Spleen (tissue), 11 donors: ENCODE results near the gene PICK1. TPM values are rescaled to one million over a fixed set of nuclear protein-coding genes. Genes with fewer than 3 reads are reported as not detected.

Experiments
- DNase-seq: peaks from one replicate; pipeline ENCODE4 v3.0.0-alpha.2; 2020
- H3K27ac ChIP-seq, 8 donors: fragments of 200-600 bp; sonication (generic) in 7 of 8; 1 replicate in 4 of 8; 2 replicates in 4 of 8; pipeline versions ENCODE4 v1.5.0 to v1.8.0; 2016 to 2021; ENCODE audit warnings: inconsistent platforms in 4 of 8, mild to moderate bottlenecking in 4 of 8, moderate library complexity in 1 of 8
- H3K27me3 ChIP-seq, 7 donors: fragments of 200-600 bp; sonication (generic) in 6 of 7; replicated peaks in 1 of 7; 1 replicate in 4 of 7; 2 replicates in 3 of 7; pipeline versions ENCODE4 v1.5.0 to v1.8.0; 2016 to 2021; ENCODE audit warnings: inconsistent platforms in 3 of 7, mild to moderate bottlenecking in 1 of 7
- H3K36me3 ChIP-seq, 6 donors: fragments of 200-600 bp; sonication (generic) in 5 of 6; 1 replicate in 4 of 6; 2 replicates in 2 of 6; pipeline versions ENCODE4 v1.5.0 to v1.8.0; 2016 to 2021; ENCODE audit warnings: inconsistent platforms in 2 of 6
- H3K4me1 ChIP-seq, 6 donors: fragments of 200-600 bp; sonication (generic) in 5 of 6; 1 replicate in 3 of 6; 2 replicates in 3 of 6; pipeline versions ENCODE4 v1.5.0 to v1.8.0; 2016 to 2021; ENCODE audit warnings: inconsistent platforms in 3 of 6
- H3K4me3 ChIP-seq, 8 donors: fragments of 200-600 bp; sonication (generic) in 7 of 8; 1 replicate in 4 of 8; 2 replicates in 4 of 8; pipeline versions ENCODE4 v1.5.0 to v1.8.0; 2016 to 2021; ENCODE audit warnings: inconsistent platforms in 4 of 8, mild to moderate bottlenecking in 4 of 8, moderate library complexity in 2 of 8
- H3K9me3 ChIP-seq, 8 donors: fragments of 200-600 bp; sonication (generic) in 7 of 8; 1 replicate in 4 of 8; 2 replicates in 4 of 8; pipeline versions ENCODE4 v1.5.0 to v1.8.0; 2016 to 2021; ENCODE audit warnings: inconsistent platforms in 4 of 8
- POLR2A ChIP-seq, 3 donors: fragments of 450-650 bp; IDR thresholded peaks; one replicate each; pipeline ENCODE4 v1.5.1; 2017; ENCODE audit warnings: antibody characterized with exemption in 3 of 3, mild to moderate bottlenecking in 1 of 3
- POLR2AphosphoS5 ChIP-seq, 3 donors: sonication (generic); formaldehyde crosslinking; IDR thresholded peaks; one replicate each; pipeline ENCODE4 v1.5.1; 2017; ENCODE audit warnings: antibody characterized with exemption in 3 of 3
- WGBS, 5 donors: extraction: QIAGEN DNeasy Blood & Tissue Kit in 3 of 5; methylation state at CpG; one replicate each; pipeline versions ENCODE4 v1.1.5 to v1.1.7; 2013 to 2018; 5-methylcytosine and 5-hydroxymethylcytosine counted together
- intact Hi-C: fragments of 100-400 bp; cut with DNase I; formaldehyde crosslinking; loops from one replicate; pipeline ENCODE4 v1.15.0; 2023; ENCODE audit warnings: low total_unique reads
- polyA plus RNA-seq, 3 donors: library from polyadenylated mRNA; stranded (reverse); fragments of 200-250 nt; gene quantifications; one replicate each; pipeline ENCODE4 v1.2.1, GENCODE V29; 2013
- total RNA-seq, 7 donors: library from RNA; depleted of rRNA in 3 of 7; stranded (reverse); fragments of >200 nt in 3 of 7; fragmentation: NEBNext Ultra II Directional in 4 of 7; extraction: Animal tissue kit (Norgen Biotek cat#: 25700) in 4 of 7; gene quantifications; one replicate each; pipeline versions ENCODE4 v1.1.0 to v1.2.1, GENCODE V29; 2016 to 2021
- TF ChIP-seq, protein P1 (sequence below), 11 experiments: fragments of 200-600 bp in 7 of 11; fragments of 450-650 bp in 4 of 11; sonication (generic) in 4 of 11; IDR thresholded peaks in 8 of 11; conservative IDR thresholded peaks in 3 of 11; 1 replicate in 7 of 11; 2 replicates in 4 of 11; pipeline versions ENCODE4 v1.4.0 to v1.8.0; 2016 to 2021; ENCODE audit warnings: antibody characterized with exemption in 11 of 11, inconsistent platforms in 4 of 11, mild to moderate bottlenecking in 1 of 11
- donor health status: healthy with polysubstance abuse.
- donor health status: DM: no; HTN: no; CAD: no; lungs with moderate emphysema.
- donor health status: DM: no; HTN: no; CAD: no.
- donor health status: Bipolar disorder and iron deficiency.
- donor health status: healthy.
- donor health status: DM: no; HTN: no; CAD: no.
- donor health status: DM: yes; HTN: yes; CAD: no.

Gene PICK1
- total and polyA plus RNA-seq, 10 donors, result 14.9 to 34.2 (median 28.4) TPM

DNA sequence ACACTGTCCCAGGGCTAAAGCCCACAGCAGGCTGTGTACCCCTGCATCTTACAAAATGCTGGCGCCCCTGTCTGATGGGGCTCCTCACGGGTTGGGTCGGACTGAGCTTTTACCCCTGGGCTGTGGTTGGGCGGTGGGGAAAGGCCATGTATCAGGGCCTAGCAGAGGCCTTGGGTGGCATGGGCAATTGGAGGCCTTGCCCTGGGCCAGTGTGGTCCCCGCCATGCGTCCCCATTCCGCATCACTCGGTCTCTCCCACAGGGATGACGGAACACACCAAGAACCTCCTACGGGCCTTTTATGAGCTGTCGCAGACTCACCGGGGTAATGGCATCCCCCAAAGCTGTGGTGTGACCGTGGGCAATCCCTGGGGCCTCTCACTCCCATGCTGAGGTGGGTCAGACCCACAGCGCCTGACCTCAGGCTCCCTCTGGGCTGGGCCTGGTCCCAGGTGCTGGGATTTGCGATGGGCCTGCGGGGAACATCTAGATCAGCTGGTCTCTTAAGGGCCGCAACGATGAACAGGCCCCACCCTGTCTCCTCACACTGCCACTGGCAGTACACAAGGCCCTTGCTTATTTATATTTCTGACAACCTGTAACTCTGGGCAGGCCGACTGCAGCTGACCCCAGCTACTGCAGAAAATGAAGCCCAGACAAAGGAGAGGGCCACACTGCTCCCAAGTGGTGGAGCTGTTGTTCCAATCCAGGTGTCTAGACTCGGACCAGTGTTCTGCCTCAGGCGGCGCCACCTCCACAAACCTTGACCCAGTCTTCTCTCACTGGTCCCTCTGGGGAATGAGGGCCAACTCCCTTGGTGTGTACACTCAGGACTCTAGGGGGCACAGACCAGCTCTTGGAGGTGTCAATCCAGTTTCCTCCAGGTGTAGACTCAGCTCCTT, 14.5 kb downstream of the PICK1 start:
- WGBS, 5 donors, result 89 to 95% (median 93%) methylated on average over 10 to 22 of the region's 22 CpGs
- TF ChIP-seq, protein P1, sequence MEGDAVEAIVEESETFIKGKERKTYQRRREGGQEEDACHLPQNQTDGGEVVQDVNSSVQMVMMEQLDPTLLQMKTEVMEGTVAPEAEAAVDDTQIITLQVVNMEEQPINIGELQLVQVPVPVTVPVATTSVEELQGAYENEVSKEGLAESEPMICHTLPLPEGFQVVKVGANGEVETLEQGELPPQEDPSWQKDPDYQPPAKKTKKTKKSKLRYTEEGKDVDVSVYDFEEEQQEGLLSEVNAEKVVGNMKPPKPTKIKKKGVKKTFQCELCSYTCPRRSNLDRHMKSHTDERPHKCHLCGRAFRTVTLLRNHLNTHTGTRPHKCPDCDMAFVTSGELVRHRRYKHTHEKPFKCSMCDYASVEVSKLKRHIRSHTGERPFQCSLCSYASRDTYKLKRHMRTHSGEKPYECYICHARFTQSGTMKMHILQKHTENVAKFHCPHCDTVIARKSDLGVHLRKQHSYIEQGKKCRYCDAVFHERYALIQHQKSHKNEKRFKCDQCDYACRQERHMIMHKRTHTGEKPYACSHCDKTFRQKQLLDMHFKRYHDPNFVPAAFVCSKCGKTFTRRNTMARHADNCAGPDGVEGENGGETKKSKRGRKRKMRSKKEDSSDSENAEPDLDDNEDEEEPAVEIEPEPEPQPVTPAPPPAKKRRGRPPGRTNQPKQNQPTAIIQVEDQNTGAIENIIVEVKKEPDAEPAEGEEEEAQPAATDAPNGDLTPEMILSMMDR (IDR thresholded peaks at IDR 0.05 in 8 of 11, conservative IDR thresholded peaks at IDR 0.05 in 3 of 11), result no peak
- no peak for TF ChIP-seq POLR2A (IDR thresholded peaks at IDR 0.05)
- TF ChIP-seq POLR2AphosphoS5 (IDR thresholded peaks at IDR 0.05), result no peak
- Histone ChIP-seq H3K4me3 (no peak overlapping the region), H3K27me3 (no peaks in the 10 kb centered on the region), H3K9me3 (no peaks in the 10 kb centered on the region), H3K27ac (no peak overlapping the region), H3K4me1 (no peaks in the 10 kb centered on the region), H3K36me3 (peaks cover 0 to 97% (median 71%) of the 10 kb centered on the region in 6 donors)
- no peak for DNase-seq
- intact Hi-C loops, result no loop called here

DNA sequence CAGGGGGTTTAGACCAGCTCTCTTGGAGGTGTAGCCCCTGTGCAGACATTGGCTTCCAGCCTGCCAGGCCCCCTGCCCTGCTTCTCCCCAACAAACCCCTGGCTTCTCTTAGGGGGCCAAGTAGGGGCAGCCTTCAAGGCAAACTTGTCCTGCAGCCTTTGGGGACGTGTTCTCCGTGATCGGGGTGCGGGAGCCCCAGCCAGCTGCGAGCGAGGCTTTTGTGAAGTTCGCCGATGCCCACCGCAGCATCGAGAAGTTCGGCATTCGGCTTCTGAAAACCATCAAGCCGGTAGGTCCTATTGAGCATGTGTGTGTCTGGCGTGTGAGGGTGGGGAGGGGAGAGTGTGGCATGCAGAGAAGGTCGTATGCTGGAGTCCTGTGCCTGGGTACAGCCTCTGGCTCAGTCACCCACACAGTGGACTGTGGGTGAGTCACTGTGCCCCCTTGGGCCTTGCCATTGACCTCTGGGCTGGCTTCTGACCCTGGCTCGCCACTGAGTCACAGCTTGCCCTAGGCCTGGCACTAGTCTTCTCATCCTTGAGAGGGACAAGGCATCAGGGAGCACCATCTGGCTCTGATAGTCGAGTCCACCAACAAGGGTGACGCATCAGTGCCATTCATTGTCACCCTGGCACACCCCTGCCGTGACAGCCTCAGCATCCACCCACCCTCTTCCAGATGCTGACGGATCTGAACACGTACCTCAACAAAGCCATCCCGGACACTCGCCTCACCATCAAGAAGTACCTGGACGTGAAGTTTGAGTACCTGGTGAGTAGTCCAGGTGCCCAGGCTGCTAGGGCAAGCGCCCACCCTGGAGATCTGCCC, 15.3 kb downstream of the PICK1 start:
- Histone ChIP-seq H3K27ac (no peak overlapping the region), H3K4me3 (no peak overlapping the region), H3K4me1 (no peaks in the 10 kb centered on the region), H3K9me3 (no peaks in the 10 kb centered on the region), H3K36me3 (peaks cover 0 to 88% (median 65%) of the 10 kb centered on the region in 6 donors), H3K27me3 (no peaks in the 10 kb centered on the region)
- WGBS, 5 donors, result 93 to 98% (median 95%) methylated on average over 24 to 25 of the region's 25 CpGs
- TF ChIP-seq, protein P1 (IDR thresholded peaks at IDR 0.05 in 8 of 11, conservative IDR thresholded peaks at IDR 0.05 in 3 of 11), result no peak
- peak in 1 of 3 donors; percentile 15 for TF ChIP-seq POLR2AphosphoS5 (IDR thresholded peaks at IDR 0.05)
- intact Hi-C loops, result no loop called here
- no peak for DNase-seq

DNA sequence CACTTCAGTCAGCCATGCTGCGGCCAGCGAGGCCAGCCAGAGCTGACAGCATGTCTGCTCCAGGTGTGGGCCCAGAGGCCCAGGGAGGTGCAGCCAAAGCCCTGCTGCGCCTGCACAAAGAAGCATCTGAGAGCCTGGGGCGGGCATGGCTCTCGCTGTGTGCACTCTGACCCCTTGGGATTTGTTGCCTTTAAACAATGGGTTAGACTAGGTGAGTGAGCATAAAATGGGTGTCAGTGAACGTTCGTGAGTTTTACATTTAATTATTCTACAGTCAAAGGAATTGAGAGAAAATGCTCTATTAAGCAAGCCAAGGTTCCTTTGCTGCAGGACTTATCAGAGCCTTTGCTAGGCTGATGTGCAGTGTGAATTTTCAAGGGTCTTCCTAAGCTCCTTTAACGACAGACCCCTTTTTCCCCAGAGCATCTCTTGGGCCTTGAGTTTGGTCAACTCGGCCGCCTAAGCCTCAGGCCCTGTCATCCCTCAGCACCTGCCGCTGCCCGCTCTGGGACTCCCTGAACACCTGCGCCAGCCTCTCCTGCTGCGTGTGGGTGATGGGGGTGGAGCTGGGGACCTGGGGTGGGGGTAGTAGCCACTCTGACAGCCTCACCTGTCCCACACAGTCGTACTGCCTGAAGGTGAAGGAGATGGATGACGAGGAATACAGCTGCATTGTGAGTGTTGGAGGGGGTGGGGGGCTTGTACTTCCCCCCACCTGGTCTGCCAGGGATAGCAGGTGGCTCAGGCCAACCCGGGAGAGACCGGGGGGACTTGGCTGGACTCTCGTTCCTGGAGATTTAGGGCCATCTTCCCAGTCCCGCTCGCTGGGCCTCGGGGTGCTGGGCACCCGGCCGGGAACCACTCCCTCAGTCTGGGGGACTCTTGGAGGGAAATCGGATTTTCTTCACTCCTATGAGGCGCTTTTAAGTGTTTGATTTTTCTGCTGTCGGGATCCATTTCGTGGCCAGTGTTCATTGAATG, 16.2 kb downstream of the PICK1 start:
- Histone ChIP-seq H3K27me3 (no peaks in the 10 kb centered on the region), H3K36me3 (peaks cover 0 to 79% (median 57%) of the 10 kb centered on the region in 6 donors), H3K27ac (no peak overlapping the region), H3K9me3 (no peaks in the 10 kb centered on the region), H3K4me1 (no peaks in the 10 kb centered on the region), H3K4me3 (no peak overlapping the region)
- WGBS, 5 donors, result 94 to 96% (median 96%) methylated on average over 28 of the region's 28 CpGs
- intact Hi-C loops, result no loop called here
- no peak for DNase-seq
- TF ChIP-seq POLR2AphosphoS5 (IDR thresholded peaks at IDR 0.05) (no peak), POLR2A (IDR thresholded peaks at IDR 0.05) (no peak)
- TF ChIP-seq, protein P1 (IDR thresholded peaks at IDR 0.05 in 8 of 11, conservative IDR thresholded peaks at IDR 0.05 in 3 of 11), result no peak
